ENCODE results near the gene MCM8.

Gene MCM8

GRCh38 chr20:5947276-5947675 is 3.2 kb upstream of the MCM8 start:
- DNase-seq, result no peak

- no peak for DNase-seq
Measured at GRCh38 chr20:5949943-5950270, 545 bp upstream of the MCM8 start.

- no peak for DNase-seq
Measured at GRCh38 chr20:5967469-5967868, 17.0 kb downstream of the MCM8 start.

GRCh38 chr20:5968462-5968861 is 18.0 kb downstream of the MCM8 start:
- DNase-seq, result no peak

GRCh38 chr20:5969348-5969935 is 19.0 kb downstream of the MCM8 start:
- no peak for DNase-seq

- DNase-seq, result no peak
Measured at GRCh38 chr20:5969940-5970339, 19.5 kb downstream of the MCM8 start.

- no peak for DNase-seq
Measured at GRCh38 chr20:5970381-5970780, 19.9 kb downstream of the MCM8 start.

GRCh38 chr20:5971203-5971602 is 20.8 kb downstream of the MCM8 start:
- DNase-seq, result no peak

- no peak for DNase-seq
Measured at GRCh38 chr20:5973172-5973571, 22.7 kb downstream of the MCM8 start.

GRCh38 chr20:5973971-5974370 is 23.5 kb downstream of the MCM8 start:
- DNase-seq, result no peak

- DNase-seq, result no peak
Measured at GRCh38 chr20:5974531-5974930, 24.1 kb downstream of the MCM8 start.

- DNase-seq, result no peak
Measured at GRCh38 chr20:5975778-5976177, 25.3 kb downstream of the MCM8 start.

- DNase-seq, result no peak
Measured at GRCh38 chr20:5977223-5977622, 26.8 kb downstream of the MCM8 start.

GRCh38 chr20:5977975-5978374 is 27.5 kb downstream of the MCM8 start:
- no peak for DNase-seq

- DNase-seq, result no peak
Measured at GRCh38 chr20:5979801-5980200, 29.3 kb downstream of the MCM8 start.

- DNase-seq, result no peak
Measured at GRCh38 chr20:5980720-5981538, 30.5 kb downstream of the MCM8 start.

- DNase-seq, result no peak
Measured at GRCh38 chr20:5987383-5987782, 36.9 kb downstream of the MCM8 start.

- no peak for DNase-seq
Measured at GRCh38 chr20:5989539-5989938, 39.1 kb downstream of the MCM8 start.

- no peak for DNase-seq
Measured at GRCh38 chr20:5990946-5991345, 40.5 kb downstream of the MCM8 start.

- DNase-seq, result no peak
Measured at GRCh38 chr20:5991623-5992441, 41.4 kb downstream of the MCM8 start.

- DNase-seq, result no peak
Measured at GRCh38 chr20:5996765-5997164, 46.3 kb downstream of the MCM8 start.

GRCh38 chr20:5999783-6000182 is 49.3 kb downstream of the MCM8 start:
- no peak for DNase-seq

GRCh38 chr20:6000871-6001270 is 50.4 kb downstream of the MCM8 start:
- no peak for DNase-seq

- DNase-seq, result no peak
Measured at GRCh38 chr20:6006603-6006949, 56.1 kb downstream of the MCM8 start.

Data from NCI-H2029 treated with DMSO at 0.1 percent for 48 hours (cell line).